Panc1 (cell line): ENCODE measurements around the gene TAGLN2. TPM values are rescaled to one million over a fixed set of nuclear protein-coding genes. Genes with fewer than 3 reads are reported as not detected.

Experiments used
- ATAC-seq: fragments of 200-7000 bp; cut with Tn5 transposase; 2 replicates; pipeline ENCODE4 v1.9.1; 2020; ENCODE audit warnings: mild to moderate bottlenecking, moderate library complexity
- BruUV-seq: library from RNA; stranded (reverse); fragments of 400-500 nt; replicated peaks from 2 replicates; lab custom pipeline; 2021; lab: Mats Ljungman, UMichigan
- CTCF ChIA-PET: fragments of 300-600 bp; sonication (Branson Sonifier 250); formaldehyde crosslinking; loops from one replicate; lab custom pipeline; 2022; ENCODE audit warnings: antibody characterized with exemption; lab: Charles Lee
- POLR2A ChIA-PET: fragments of 300-600 bp; sonication (Branson Sonifier 250); formaldehyde crosslinking; loops from one replicate; lab custom pipeline; 2022; ENCODE audit warnings: antibody characterized with exemption; lab: Charles Lee
- DNase-seq: peaks from one replicate; pipeline ENCODE4 v3.0.0-alpha.2; 2010; ENCODE audit warnings: low read depth, low spot score
- H3K27ac ChIP-seq: 2 replicates; pipeline ENCODE4 v1.5.1; 2011; ENCODE audit warnings: mild to moderate bottlenecking, low read length, inconsistent platforms
- H3K27me3 ChIP-seq: fragments of 200-500 bp; sonication (Bioruptor generic); 2 replicates; pipeline ENCODE4 v1.6.0; 2014; ENCODE audit warnings: low read length, inconsistent platforms; ENCODE audit not compliant: control insufficient read depth, insufficient read depth
- H3K36me3 ChIP-seq: fragments of 200-500 bp; sonication (Bioruptor generic); 2 replicates; pipeline ENCODE4 v1.5.1; 2014; ENCODE audit warnings: inconsistent platforms, mild to moderate bottlenecking, low read length, moderate library complexity; ENCODE audit not compliant: control insufficient read depth, insufficient read depth
- H3K4me1 ChIP-seq: 2 replicates; pipeline ENCODE4 v1.5.1; 2011; ENCODE audit warnings: inconsistent platforms, mild to moderate bottlenecking, low read length, moderate library complexity; ENCODE audit not compliant: control insufficient read depth, insufficient read depth
- H3K4me3 ChIP-seq, 2 experiments: 2 replicates each; pipeline ENCODE4 v1.5.1; 2011 to 2012; ENCODE audit warnings: low read depth in 2 of 2, low read length in 2 of 2, mild to moderate bottlenecking in 2 of 2, inconsistent platforms in 1 of 2, moderate library complexity in 1 of 2
- H3K9me3 ChIP-seq: fragments of 200-500 bp; sonication (Bioruptor generic); 2 replicates; pipeline ENCODE4 v1.5.1; 2014; ENCODE audit warnings: low read depth, mild to moderate bottlenecking, inconsistent platforms, low read length, moderate library complexity; ENCODE audit not compliant: control insufficient read depth, insufficient read depth
- POLR2AphosphoS5 ChIP-seq: IDR thresholded peaks from 2 replicates; pipeline ENCODE4 v1.6.1; 2012; ENCODE audit warnings: mild to moderate bottlenecking, low read depth, low read length, moderate library complexity
- REST ChIP-seq, 2 experiments: IDR thresholded peaks; 2 replicates each; pipeline ENCODE4 v1.6.1; 2011 to 2012; ENCODE audit warnings: low read depth in 2 of 2, control low read depth in 1 of 2, low read length in 1 of 2, mild to moderate bottlenecking in 1 of 2, moderate library complexity in 1 of 2; ENCODE audit not compliant: insufficient read depth in 1 of 2
- SIN3A ChIP-seq: IDR thresholded peaks from 2 replicates; pipeline ENCODE4 v1.6.1; 2012; ENCODE audit warnings: low read depth, mild to moderate bottlenecking, low read length, moderate library complexity, borderline replicate concordance; ENCODE audit not compliant: insufficient read depth
- TCF7L2 ChIP-seq: IDR thresholded peaks from 2 replicates; pipeline ENCODE4 v1.6.1; 2011; ENCODE audit warnings: mild to moderate bottlenecking, low read depth, low read length, inconsistent platforms
- in situ Hi-C: cut with HindIII; loops from 2 replicates; pipeline ENCODE4 v1.10.0; 2016; ENCODE audit warnings: low sequenced_read_pairs, low pct_unique_long_range_greater_than_20kb
- intact Hi-C: fragments of 100-400 bp; cut with micrococcal nuclease; formaldehyde crosslinking; loops from one replicate; pipeline ENCODE4 v1.10.0; 2022; ENCODE audit not compliant: unreplicated experiment
- total RNA-seq: library from RNA; stranded (reverse); gene quantifications from one replicate; pipeline ENCODE4 v1.2.1, GENCODE V29; 2021; ENCODE audit not compliant: unreplicated experiment
- TF ChIP-seq, protein P1 (sequence below): fragments of 450-650 bp; IDR thresholded peaks from 2 replicates; pipeline ENCODE4 v1.5.1; 2017; ENCODE audit warnings: mild to moderate bottlenecking

Gene TAGLN2
- total RNA-seq, 1 experiment from 2014 or later = 474 TPM

DNA sequence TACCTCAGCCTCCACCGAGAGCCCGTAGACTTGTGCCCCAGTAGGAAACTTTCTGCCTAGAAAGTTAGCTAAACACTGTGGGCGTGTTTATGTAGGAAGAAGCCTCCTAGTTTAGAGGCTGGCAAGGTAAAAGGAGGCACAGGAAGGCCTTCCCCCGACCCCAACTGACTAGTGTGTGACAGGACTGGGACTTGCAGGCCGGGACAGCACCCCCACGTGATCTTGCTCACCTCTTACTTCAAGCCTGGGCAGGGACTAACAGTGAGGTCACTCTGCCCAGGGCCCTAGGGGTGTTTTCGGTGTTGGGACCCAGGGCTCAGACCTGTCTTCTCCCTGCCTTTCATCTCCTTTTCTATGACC is 392 bp upstream of the TAGLN2 start:
- TF ChIP-seq POLR2AphosphoS5 = no peak
- peak; percentile 50; the same call in 1 of the 2 replicates for TF ChIP-seq TCF7L2
- no peaks in the 10 kb centered on the region for H3K9me3 ChIP-seq
- ChIA-PET CTCF (interaction anchor here (0.8 to 1.3 kb wide), 2 partner anchors 81 to 82 kb away, joined by 3 to 4 read pairs; no protein-coding TSS in a partner anchor), POLR2A (no interaction called here)
- H3K36me3 ChIP-seq = no peaks in the 10 kb centered on the region
- peaks cover 32% of the 10 kb centered on the region for H3K4me1 ChIP-seq
- no peak for DNase-seq
- peak; percentile 0; the same call in 1 of the 2 replicates for ATAC-seq
- intact Hi-C loops = no loop called here
- H3K4me3 ChIP-seq = peak overlapping the region; percentile 81 to 96
- in situ Hi-C loops = no loop called here
- H3K27me3 ChIP-seq = no peaks in the 10 kb centered on the region
- TSS peak; percentile 97 for BruUV-seq
- H3K27ac ChIP-seq = peak overlapping the region; percentile 87

DNA sequence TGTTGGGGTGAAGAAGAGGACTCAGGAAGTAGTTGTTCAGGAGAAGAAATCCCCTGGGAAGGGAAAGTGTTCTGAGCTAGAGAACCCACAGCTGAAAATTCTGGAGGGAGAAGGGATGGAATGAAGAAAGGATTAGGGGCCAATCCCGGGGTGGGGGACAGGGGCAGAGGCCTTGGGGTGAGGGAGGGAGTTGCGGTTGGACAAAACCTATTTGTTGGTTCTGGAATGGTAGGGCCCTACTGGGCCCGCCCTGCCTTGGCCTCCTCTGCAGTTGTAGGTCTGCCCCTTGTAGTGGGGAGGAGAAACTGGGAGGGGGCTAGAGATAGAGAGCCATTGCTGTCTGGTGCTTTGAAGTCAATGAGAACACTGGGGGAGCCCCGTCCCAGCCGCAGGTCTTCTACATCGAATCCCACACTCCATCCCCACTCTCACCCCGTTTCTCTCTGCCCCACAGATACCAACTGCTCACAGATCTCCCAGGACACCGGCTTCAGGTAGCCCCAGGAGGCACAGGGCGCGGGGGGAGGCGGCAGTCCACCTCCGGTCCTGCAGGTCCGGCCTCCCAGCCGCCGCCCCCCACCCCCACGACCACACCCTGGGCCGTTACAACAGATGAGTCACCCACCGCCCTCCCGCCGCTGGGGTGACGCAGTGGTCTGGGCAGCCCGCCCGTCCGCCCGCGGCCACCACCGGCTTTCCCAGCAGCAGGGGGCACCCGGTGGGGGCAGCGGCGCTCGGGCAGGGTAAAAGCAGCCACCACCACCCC is 1.1 kb downstream of the TAGLN2 start:
- no peaks in the 10 kb centered on the region for H3K9me3 ChIP-seq
- no peak for TF ChIP-seq REST (IDR thresholded peaks at IDR 0.05; ENCODE audit: insufficient read depth in 1 of 2, low read depth in 2 of 2, low read length in 1 of 2)
- TF ChIP-seq SIN3A = peak; percentile 93; the same call in 1 of the 2 replicates
- TF ChIP-seq POLR2AphosphoS5 = peak; percentile 73
- H3K4me1 ChIP-seq = peaks cover 46% of the 10 kb centered on the region
- no TSS peak for BruUV-seq
- no peaks in the 10 kb centered on the region for H3K27me3 ChIP-seq
- ChIA-PET CTCF (interaction anchor here (1.3 kb wide), 1 partner anchor 84 kb away, joined by 4 read pairs; no protein-coding TSS in a partner anchor), POLR2A (interaction anchor here (0.6 to 1.0 kb wide), 4 partner anchors 9 to 792 kb away, joined by 3 to 9 read pairs (median 6); partner anchors contain the start of gene SLAMF9)
- intact Hi-C loops = no loop called here
- ATAC-seq (peak; percentile 72), DNase-seq (no peak)
- H3K36me3 ChIP-seq = 0 out of 2 replicates have a peak, but pooled peaks cover 4% of the 10 kb centered on the region
- peak overlapping the region; percentile 87 for H3K27ac ChIP-seq
- in situ Hi-C loops = no loop called here
- peak overlapping the region; percentile 81 to 96 for H3K4me3 ChIP-seq

GRCh38 chr1:159923203-159924024 is 1.9 kb downstream of the TAGLN2 start:
- no peak for TF ChIP-seq SIN3A
- no peak for TF ChIP-seq REST (IDR thresholded peaks at IDR 0.05; ENCODE audit: insufficient read depth in 1 of 2, low read depth in 2 of 2, low read length in 1 of 2)
- TF ChIP-seq TCF7L2 = no peak
- TF ChIP-seq POLR2AphosphoS5 = no peak
- TF ChIP-seq, protein P1, sequence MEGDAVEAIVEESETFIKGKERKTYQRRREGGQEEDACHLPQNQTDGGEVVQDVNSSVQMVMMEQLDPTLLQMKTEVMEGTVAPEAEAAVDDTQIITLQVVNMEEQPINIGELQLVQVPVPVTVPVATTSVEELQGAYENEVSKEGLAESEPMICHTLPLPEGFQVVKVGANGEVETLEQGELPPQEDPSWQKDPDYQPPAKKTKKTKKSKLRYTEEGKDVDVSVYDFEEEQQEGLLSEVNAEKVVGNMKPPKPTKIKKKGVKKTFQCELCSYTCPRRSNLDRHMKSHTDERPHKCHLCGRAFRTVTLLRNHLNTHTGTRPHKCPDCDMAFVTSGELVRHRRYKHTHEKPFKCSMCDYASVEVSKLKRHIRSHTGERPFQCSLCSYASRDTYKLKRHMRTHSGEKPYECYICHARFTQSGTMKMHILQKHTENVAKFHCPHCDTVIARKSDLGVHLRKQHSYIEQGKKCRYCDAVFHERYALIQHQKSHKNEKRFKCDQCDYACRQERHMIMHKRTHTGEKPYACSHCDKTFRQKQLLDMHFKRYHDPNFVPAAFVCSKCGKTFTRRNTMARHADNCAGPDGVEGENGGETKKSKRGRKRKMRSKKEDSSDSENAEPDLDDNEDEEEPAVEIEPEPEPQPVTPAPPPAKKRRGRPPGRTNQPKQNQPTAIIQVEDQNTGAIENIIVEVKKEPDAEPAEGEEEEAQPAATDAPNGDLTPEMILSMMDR = no peak
- in situ Hi-C loops = no loop called here
- Histone ChIP-seq H3K27me3 (no peaks in the 10 kb centered on the region), H3K9me3 (no peaks in the 10 kb centered on the region), H3K4me1 (peaks cover 54% of the 10 kb centered on the region), H3K4me3 (peak overlapping the region; percentile 81 to 96), H3K27ac (peak overlapping the region; percentile 87), H3K36me3 (0 out of 2 replicates have a peak, but pooled peaks cover 5% of the 10 kb centered on the region)
- no TSS peak for BruUV-seq
- DNase-seq = no peak
- intact Hi-C loops = no loop called here
- peak; percentile 20 for ATAC-seq
- POLR2A ChIA-PET = interaction anchor here (0.6 to 1.0 kb wide), 4 partner anchors 8 to 791 kb away, joined by 3 to 9 read pairs (median 6); partner anchors contain the start of gene SLAMF9
- CTCF ChIA-PET = no interaction called here
